AG04449 (cell line): ENCODE measurements around the gene SCN1B.

Experiments used
- CTCF ChIA-PET: fragments of 350-600 bp; formaldehyde crosslinking; extraction: SDS; loops from one replicate; lab custom pipeline; 2021; ENCODE audit warnings: antibody characterized with exemption; lab: Yijun Ruan, JAX
- POLR2A ChIA-PET: fragments of 400-600, 350-600 bp; formaldehyde crosslinking; extraction: SDS; loops from one replicate; lab custom pipeline; 2020; ENCODE audit warnings: antibody characterized with exemption, inconsistent platforms; lab: Yijun Ruan, JAX
- DNase-seq: peaks from one replicate; pipeline ENCODE4 v3.0.0-alpha.2; 2010; ENCODE audit warnings: low read depth, low spot score
- H3K4me3 ChIP-seq: 2 replicates; pipeline ENCODE4 v1.5.1; 2011; ENCODE audit warnings: low read depth, mild to moderate bottlenecking, control low read depth, low read length
- CTCF ChIP-seq: IDR thresholded peaks from one replicate; pipeline ENCODE4 v1.5.1; 2011; ENCODE audit warnings: mild to moderate bottlenecking, moderate library complexity, low read length, control low read depth, inconsistent platforms; ENCODE audit not compliant: insufficient read depth; ENCODE audit errors: missing control alignments

SCN1B gene

GRCh38 chr19:35042954-35043604, 12.8 kb downstream of the SCN1B start:
- POLR2A ChIA-PET, result no interaction called here
- CTCF ChIA-PET, result interaction anchor here (0.6 to 6.3 kb wide), 22 partner anchors 9 to 892 kb away, joined by 3 to 98 read pairs (median 10); partner anchors contain the start of genes GRAMD1A and LGI4
- TF ChIP-seq CTCF, result no peak
- H3K4me3 ChIP-seq, result no peak overlapping the region
- DNase-seq, result no peak

GRCh38 chr19:35043906-35044305, 13.6 kb downstream of the SCN1B start:
- ChIA-PET CTCF (interaction anchor here (0.7 to 6.3 kb wide), 42 partner anchors 10 to 220 kb away, joined by 3 to 98 read pairs (median 6); partner anchors contain the start of genes FXYD3, GRAMD1A and LGI4), POLR2A (no interaction called here)

GRCh38 chr19:35044317-35045117, 14.2 kb downstream of the SCN1B start:
- TF ChIP-seq CTCF, result peak; percentile 84
- CTCF ChIA-PET, result interaction anchor here (0.7 to 6.3 kb wide), 43 partner anchors 10 to 464 kb away, joined by 3 to 98 read pairs (median 6); partner anchors contain the start of genes FXYD3, GRAMD1A and LGI4
- H3K4me3 ChIP-seq, result no peak overlapping the region
- POLR2A ChIA-PET, result interaction anchor here (0.6 kb wide), 1 partner anchor 13 kb away, joined by 7 read pairs; no protein-coding TSS in a partner anchor
- DNase-seq, result no peak

More at GRCh38 chr19:35043906-35044305, 13.6 kb downstream of the SCN1B start:
- no peak for DNase-seq
- no peak overlapping the region for H3K4me3 ChIP-seq
- TF ChIP-seq CTCF, result no peak

GRCh38 chr19:35045667-35046300, 15.5 kb downstream of the SCN1B start:
- TF ChIP-seq CTCF, result peak; percentile 64
- H3K4me3 ChIP-seq, result no peak overlapping the region
- no peak for DNase-seq
- POLR2A ChIA-PET, result no interaction called here
- CTCF ChIA-PET, result interaction anchor here (0.7 to 6.3 kb wide), 18 partner anchors 10 to 127 kb away, joined by 3 to 98 read pairs (median 5); partner anchors contain the start of gene LGI4

- POLR2A ChIA-PET, result no interaction called here
- no peak for DNase-seq
- CTCF ChIA-PET, result interaction anchor here (0.7 to 6.3 kb wide), 16 partner anchors 9 to 127 kb away, joined by 3 to 98 read pairs (median 4); partner anchors contain the start of gene LGI4
- H3K4me3 ChIP-seq, result no peak overlapping the region
- TF ChIP-seq CTCF, result no peak
Measured at GRCh38 chr19:35046461-35046860, 16.2 kb downstream of the SCN1B start.
